Mucosa of descending colon (tissue), 3 donors: ENCODE data around the gene EPYC. TPM values are rescaled to one million over a fixed set of nuclear protein-coding genes. Genes with fewer than 3 reads are reported as not detected.

ENCODE experiments used
- ATAC-seq: fragments of 200-7000 bp; cut with Tn5 transposase; one replicate; pipeline ENCODE4 v1.9.1; 2020; ENCODE audit warnings: mild to moderate bottlenecking, moderate library complexity
- DNase-seq, 3 donors: peaks; one replicate each; pipeline ENCODE4 v3.0.0-alpha.2; 2020
- H3K36me3 ChIP-seq: fragments of 200-600 bp; one replicate; pipeline ENCODE4 v1.8.0; 2021; ENCODE audit warnings: low read depth, mild to moderate bottlenecking
- H3K4me1 ChIP-seq: fragments of 200-600 bp; one replicate; pipeline ENCODE4 v1.8.0; 2021; ENCODE audit warnings: low read depth, mild to moderate bottlenecking
- H3K4me3 ChIP-seq: fragments of 200-600 bp; one replicate; pipeline ENCODE4 v1.8.0; 2021; ENCODE audit warnings: mild to moderate bottlenecking
- H3K9me3 ChIP-seq: fragments of 200-600 bp; one replicate; pipeline ENCODE4 v1.8.0; 2021; ENCODE audit warnings: mild to moderate bottlenecking
- intact Hi-C, 2 donors: fragments of 100-400 bp; cut with DNase I in 1 of 2; cut with micrococcal nuclease in 1 of 2; formaldehyde crosslinking; loops; one replicate each; pipeline versions ENCODE4 v1.11.0 to v1.11.1; 2022; cut with DNase I, micrococcal nuclease
- total RNA-seq, 3 donors: library from RNA; stranded (reverse); fragmentation: NEBNext Ultra II Directional in 2 of 3; extraction: Animal tissue kit (Norgen Biotek cat#: 25700) in 2 of 3; gene quantifications; one replicate each; pipeline versions ENCODE4 v1.2.1 to v1.2.4, GENCODE V29; 2021 to 2023
- TF ChIP-seq, protein P1 (sequence below): fragments of 200-600 bp; IDR thresholded peaks from one replicate; pipeline ENCODE4 v1.8.0; 2022; ENCODE audit warnings: antibody characterized with exemption, mild to moderate bottlenecking
- donor health status: DM: no; HTN: no; CAD: no; lungs with moderate emphysema.
- donor health status: DM: no; HTN: no; CAD: no.
- donor health status: DM: no; HTN: yes; CAD: no.

EPYC gene
- total RNA-seq, 3 donors from 2014 or later, result not detected

- H3K4me3 ChIP-seq, result no peak overlapping the region
- no peaks in the 10 kb centered on the region for H3K4me1 ChIP-seq
- DNase-seq (no peak), ATAC-seq (no peak)
- intact Hi-C loops, result no loop called here
- no peaks in the 10 kb centered on the region for H3K36me3 ChIP-seq
- TF ChIP-seq, protein P1, sequence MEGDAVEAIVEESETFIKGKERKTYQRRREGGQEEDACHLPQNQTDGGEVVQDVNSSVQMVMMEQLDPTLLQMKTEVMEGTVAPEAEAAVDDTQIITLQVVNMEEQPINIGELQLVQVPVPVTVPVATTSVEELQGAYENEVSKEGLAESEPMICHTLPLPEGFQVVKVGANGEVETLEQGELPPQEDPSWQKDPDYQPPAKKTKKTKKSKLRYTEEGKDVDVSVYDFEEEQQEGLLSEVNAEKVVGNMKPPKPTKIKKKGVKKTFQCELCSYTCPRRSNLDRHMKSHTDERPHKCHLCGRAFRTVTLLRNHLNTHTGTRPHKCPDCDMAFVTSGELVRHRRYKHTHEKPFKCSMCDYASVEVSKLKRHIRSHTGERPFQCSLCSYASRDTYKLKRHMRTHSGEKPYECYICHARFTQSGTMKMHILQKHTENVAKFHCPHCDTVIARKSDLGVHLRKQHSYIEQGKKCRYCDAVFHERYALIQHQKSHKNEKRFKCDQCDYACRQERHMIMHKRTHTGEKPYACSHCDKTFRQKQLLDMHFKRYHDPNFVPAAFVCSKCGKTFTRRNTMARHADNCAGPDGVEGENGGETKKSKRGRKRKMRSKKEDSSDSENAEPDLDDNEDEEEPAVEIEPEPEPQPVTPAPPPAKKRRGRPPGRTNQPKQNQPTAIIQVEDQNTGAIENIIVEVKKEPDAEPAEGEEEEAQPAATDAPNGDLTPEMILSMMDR, result no peak
- no peaks in the 10 kb centered on the region for H3K9me3 ChIP-seq
These were observed 1.0 kb downstream of the EPYC start for GRCh38 chr12:91003737-91004136.

DNA sequence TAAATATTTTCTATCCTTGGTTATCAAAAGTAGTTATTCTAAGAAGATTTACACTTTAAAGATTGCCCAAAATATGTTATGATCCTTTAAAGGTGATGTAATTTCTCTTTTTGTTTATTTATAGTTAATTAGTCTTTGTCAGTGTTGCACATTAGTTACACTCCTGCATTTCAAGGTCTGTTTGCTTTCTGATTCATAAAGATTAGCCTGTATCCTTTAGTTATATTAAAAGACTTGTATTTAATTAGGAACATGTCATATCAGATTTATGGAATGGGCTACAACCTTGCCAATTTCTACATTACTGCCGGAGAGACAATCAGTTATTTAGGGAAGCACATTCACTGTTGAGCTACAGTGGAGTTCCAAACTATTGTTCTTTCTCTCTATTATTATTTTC is 3.5 kb downstream of the EPYC start:
- TF ChIP-seq, protein P1, result no peak

GRCh38 chr12:90999966-91000365 is 4.8 kb downstream of the EPYC start:
- no peaks in the 10 kb centered on the region for H3K36me3 ChIP-seq

More for the DNA sequence above, 3.5 kb downstream of the EPYC start:
- H3K4me3 ChIP-seq, result no peak overlapping the region
- H3K4me1 ChIP-seq, result no peaks in the 10 kb centered on the region
- no peaks in the 10 kb centered on the region for H3K9me3 ChIP-seq
- H3K36me3 ChIP-seq, result no peaks in the 10 kb centered on the region
- intact Hi-C loops, result no loop called here
- DNase-seq (no peak), ATAC-seq (no peak)

DNA sequence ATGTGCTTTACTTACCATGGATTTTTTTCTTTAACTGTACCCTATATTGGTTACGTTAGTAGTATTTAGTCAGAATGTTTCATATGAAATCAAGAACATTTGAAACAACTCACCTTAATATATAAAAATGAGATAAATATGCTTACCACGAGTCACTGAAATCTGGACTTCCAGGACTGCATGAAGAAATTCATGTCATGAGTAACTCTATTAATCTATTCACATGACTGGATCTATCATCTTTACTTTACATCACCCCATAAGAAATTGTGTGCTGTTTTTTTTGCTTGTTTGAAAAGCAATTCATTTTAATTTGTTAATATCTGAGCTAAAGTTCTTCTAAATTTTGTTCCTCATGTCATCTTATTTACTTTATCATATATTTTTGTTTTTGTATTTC is 5.2 kb downstream of the EPYC start:
- H3K9me3 ChIP-seq, result no peaks in the 10 kb centered on the region
- no peak for DNase-seq
- TF ChIP-seq, protein P1, result no peak
- no peak overlapping the region for H3K4me3 ChIP-seq
- ATAC-seq, result no peak
- intact Hi-C loops, result no loop called here
- H3K4me1 ChIP-seq, result no peaks in the 10 kb centered on the region
- H3K36me3 ChIP-seq, result no peaks in the 10 kb centered on the region

More at GRCh38 chr12:90999966-91000365, 4.8 kb downstream of the EPYC start:
- ATAC-seq (no peak), DNase-seq (no peak)
- no peaks in the 10 kb centered on the region for H3K9me3 ChIP-seq
- no peaks in the 10 kb centered on the region for H3K4me1 ChIP-seq
- intact Hi-C loops, result no loop called here
- H3K4me3 ChIP-seq, result no peak overlapping the region
- TF ChIP-seq, protein P1, result no peak

- Histone ChIP-seq H3K4me1 (no peaks in the 10 kb centered on the region), H3K4me3 (no peak overlapping the region), H3K9me3 (no peaks in the 10 kb centered on the region), H3K36me3 (no peaks in the 10 kb centered on the region)
- intact Hi-C loops, result no loop called here
- no peak for ATAC-seq
- TF ChIP-seq, protein P1, result no peak
- no peak for DNase-seq
These were observed 9.8 kb downstream of the EPYC start for GRCh38 chr12:90995010-90995409.

- DNase-seq (no peak), ATAC-seq (no peak)
- Histone ChIP-seq H3K9me3 (no peaks in the 10 kb centered on the region), H3K4me3 (no peak overlapping the region), H3K4me1 (no peaks in the 10 kb centered on the region), H3K36me3 (no peaks in the 10 kb centered on the region)
- intact Hi-C loops, result no loop called here
- TF ChIP-seq, protein P1, result no peak
These were observed 12.8 kb downstream of the EPYC start for GRCh38 chr12:90991952-90992465.
